Measurements from ENCODE around the gene PLA2R1.

- TF ChIP-seq CTCF (IDR thresholded peaks at IDR 0.05) = no peak
- no peak for TF ChIP-seq JUN (IDR thresholded peaks at IDR 0.05)
These were observed 46.8 kb upstream of the PLA2R1 start for GRCh38 chr2:160109243-160109642.

All from A549 (cell line).